22Rv1 (cell line): ENCODE data around the gene CEP128.

Experiments
- CTCF ChIP-seq: fragments of 450-650 bp; IDR thresholded peaks from 2 replicates; pipeline ENCODE4 v1.5.1; 2017; ENCODE audit warnings: mild to moderate bottlenecking
- ZFX ChIP-seq: fragments of 450-650 bp; IDR thresholded peaks from 2 replicates; pipeline ENCODE4 v1.6.1; 2017; ENCODE audit warnings: antibody characterized with exemption, borderline replicate concordance

GRCh38 chr14:80564051-80564450, 377.5 kb downstream of the CEP128 start:
- TF ChIP-seq CTCF (no peak), ZFX (no peak)
